IMR-90 (cell line): ENCODE results near the gene CDX1.

Experiments used
- CEBPB ChIP-seq: IDR thresholded peaks from 2 replicates; pipeline ENCODE4 v1.6.1; 2012; ENCODE audit warnings: low read depth, low read length, improper control_type of control experiment
- ELK1 ChIP-seq: fragments of 150-350 bp; IDR thresholded peaks from 2 replicates; pipeline ENCODE4 v1.6.1; 2016; ENCODE audit warnings: low read depth, mild to moderate bottlenecking, low read length, moderate library complexity, borderline replicate concordance
- MXI1 ChIP-seq: IDR thresholded peaks from 2 replicates; pipeline ENCODE4 v1.6.1; 2012; ENCODE audit warnings: low read depth, mild to moderate bottlenecking, low read length, moderate library complexity, borderline replicate concordance
- POLR2A ChIP-seq: IDR thresholded peaks from 2 replicates; pipeline ENCODE4 v1.6.1; 2012; ENCODE audit warnings: mild to moderate bottlenecking, low read depth, low read length
- RCOR1 ChIP-seq: IDR thresholded peaks from 2 replicates; pipeline ENCODE4 v1.6.1; 2012; ENCODE audit warnings: mild to moderate bottlenecking, low read length, improper control_type of control experiment; ENCODE audit not compliant: insufficient replicate concordance
- RFX5 ChIP-seq: IDR thresholded peaks from 2 replicates; pipeline ENCODE4 v1.8.0; 2012; ENCODE audit warnings: low read depth, mild to moderate bottlenecking, low read length, moderate library complexity
- SMC3 ChIP-seq: fragments of 150-350 bp; IDR thresholded peaks from 2 replicates; pipeline ENCODE4 v1.6.1; 2016; ENCODE audit warnings: low read depth, mild to moderate bottlenecking, antibody characterized with exemption, low read length, moderate library complexity
- TF ChIP-seq, protein P1 (sequence below): conservative IDR thresholded peaks from 2 replicates; pipeline ENCODE4 v1.5.1; 2012; ENCODE audit warnings: mild to moderate bottlenecking, low read depth, low read length, improper control_type of control experiment
- TF ChIP-seq, protein P2 (sequence below): fragments of 150-350 bp; IDR thresholded peaks from 2 replicates; pipeline ENCODE4 v1.6.1; 2017; ENCODE audit warnings: mild to moderate bottlenecking, antibody characterized with exemption, low read length, low read depth

DNA sequence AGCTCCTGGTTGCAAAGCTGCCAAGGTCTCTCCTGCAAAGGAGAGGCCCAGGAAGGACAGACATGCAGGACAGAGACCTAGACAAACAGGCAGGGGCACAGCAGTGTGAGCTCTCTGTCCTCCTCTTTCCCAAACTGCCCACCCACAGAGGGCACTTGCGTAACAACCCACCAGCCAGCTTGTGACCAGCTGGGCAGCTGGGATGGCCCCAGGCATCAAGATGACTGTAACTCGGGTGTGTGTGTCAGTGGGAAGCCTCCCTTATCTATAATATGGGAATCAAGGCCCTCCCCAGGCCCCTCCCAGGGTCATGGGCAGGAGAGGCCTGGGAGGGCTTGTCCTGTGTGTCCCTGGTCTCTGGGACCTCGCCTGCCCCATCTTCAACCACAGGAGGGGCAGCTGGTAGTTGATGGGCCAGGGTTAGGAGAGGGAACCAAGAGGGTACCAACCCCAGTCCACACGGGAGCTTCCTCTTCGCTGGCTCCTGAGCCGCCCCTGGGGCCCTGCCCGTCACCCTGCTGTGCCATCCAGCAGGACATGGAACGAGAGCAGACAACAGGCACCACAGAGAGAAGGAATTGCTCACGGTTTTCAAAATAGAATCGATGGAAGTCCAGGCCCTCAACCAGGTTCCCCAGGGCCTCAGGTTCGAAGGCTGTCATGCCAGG is 61.2 kb downstream of the CDX1 start:
- no peak for TF ChIP-seq MXI1
- 0 out of 2 replicates have a peak, but pooled peaks have one; percentile 6 for TF ChIP-seq SMC3
- TF ChIP-seq, protein P1, sequence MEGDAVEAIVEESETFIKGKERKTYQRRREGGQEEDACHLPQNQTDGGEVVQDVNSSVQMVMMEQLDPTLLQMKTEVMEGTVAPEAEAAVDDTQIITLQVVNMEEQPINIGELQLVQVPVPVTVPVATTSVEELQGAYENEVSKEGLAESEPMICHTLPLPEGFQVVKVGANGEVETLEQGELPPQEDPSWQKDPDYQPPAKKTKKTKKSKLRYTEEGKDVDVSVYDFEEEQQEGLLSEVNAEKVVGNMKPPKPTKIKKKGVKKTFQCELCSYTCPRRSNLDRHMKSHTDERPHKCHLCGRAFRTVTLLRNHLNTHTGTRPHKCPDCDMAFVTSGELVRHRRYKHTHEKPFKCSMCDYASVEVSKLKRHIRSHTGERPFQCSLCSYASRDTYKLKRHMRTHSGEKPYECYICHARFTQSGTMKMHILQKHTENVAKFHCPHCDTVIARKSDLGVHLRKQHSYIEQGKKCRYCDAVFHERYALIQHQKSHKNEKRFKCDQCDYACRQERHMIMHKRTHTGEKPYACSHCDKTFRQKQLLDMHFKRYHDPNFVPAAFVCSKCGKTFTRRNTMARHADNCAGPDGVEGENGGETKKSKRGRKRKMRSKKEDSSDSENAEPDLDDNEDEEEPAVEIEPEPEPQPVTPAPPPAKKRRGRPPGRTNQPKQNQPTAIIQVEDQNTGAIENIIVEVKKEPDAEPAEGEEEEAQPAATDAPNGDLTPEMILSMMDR: no peak
- TF ChIP-seq RFX5: no peak
- peak; percentile 93 for TF ChIP-seq CEBPB
- TF ChIP-seq RCOR1: no peak
- TF ChIP-seq POLR2A: no peak
- TF ChIP-seq, protein P2, sequence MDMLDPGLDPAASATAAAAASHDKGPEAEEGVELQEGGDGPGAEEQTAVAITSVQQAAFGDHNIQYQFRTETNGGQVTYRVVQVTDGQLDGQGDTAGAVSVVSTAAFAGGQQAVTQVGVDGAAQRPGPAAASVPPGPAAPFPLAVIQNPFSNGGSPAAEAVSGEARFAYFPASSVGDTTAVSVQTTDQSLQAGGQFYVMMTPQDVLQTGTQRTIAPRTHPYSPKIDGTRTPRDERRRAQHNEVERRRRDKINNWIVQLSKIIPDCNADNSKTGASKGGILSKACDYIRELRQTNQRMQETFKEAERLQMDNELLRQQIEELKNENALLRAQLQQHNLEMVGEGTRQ: no peak
- no peak for TF ChIP-seq ELK1
